Activated gamma-delta T cell treated with anti-CD3 and anti-CD28 coated beads, Interleukin-2, amount 50 U/mL, for 16 hours (primary cell): ENCODE measurements around the gene KLK2.

Experiments
- DNase-seq: peaks from one replicate; pipeline ENCODE4 v3.0.0-alpha.2; 2020; ENCODE audit warnings: low read depth

Gene KLK2

GRCh38 chr19:50873056-50873455 is at the start of gene KLK2:
TSS of gene KLK2 (plus strand) at chr19:50873439. CDS start at chr19:50873474, 35 bp downstream.
- no peak for DNase-seq

DNA sequence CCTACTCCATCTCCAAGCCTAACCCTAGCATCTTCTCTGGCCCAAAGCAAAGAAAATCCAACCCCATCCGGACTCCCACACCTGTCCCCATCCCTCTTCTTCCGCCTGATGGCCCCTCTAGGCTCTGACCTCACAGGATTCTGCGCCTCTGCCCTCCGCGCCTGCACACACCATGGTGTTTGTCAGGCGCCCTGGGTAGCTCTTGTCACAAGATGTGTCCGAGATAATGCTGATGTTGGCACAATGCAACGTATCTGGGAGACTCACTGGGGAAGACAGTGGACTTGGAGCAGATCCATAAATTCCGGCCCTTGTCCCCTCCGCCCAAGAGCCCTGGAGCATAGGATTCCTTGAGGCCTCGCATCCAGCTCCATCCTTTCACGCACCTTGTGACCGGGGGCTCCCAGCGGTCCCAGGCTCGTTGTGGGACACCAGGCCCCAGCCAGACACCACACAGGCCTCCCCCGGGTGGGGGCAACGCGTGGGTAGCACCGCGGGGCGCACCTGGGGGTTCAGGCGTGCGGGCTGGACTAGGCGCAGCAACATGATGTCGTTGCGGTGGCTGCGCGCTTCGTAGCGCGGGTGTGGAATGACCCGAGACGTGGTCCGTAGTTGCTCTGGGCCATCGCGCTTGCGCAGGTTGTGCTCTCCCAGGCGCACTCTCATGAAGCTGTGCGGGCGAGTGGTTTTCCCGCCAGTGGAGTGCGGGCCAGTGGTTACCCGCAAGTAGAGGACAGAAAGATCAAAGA is 46.6 kb upstream of the KLK2 start:
- no peak for DNase-seq

GRCh38 chr19:50827476-50827875 is 45.8 kb upstream of the KLK2 start:
- DNase-seq = no peak

GRCh38 chr19:50829801-50830200 is 43.4 kb upstream of the KLK2 start:
- DNase-seq = no peak

DNA sequence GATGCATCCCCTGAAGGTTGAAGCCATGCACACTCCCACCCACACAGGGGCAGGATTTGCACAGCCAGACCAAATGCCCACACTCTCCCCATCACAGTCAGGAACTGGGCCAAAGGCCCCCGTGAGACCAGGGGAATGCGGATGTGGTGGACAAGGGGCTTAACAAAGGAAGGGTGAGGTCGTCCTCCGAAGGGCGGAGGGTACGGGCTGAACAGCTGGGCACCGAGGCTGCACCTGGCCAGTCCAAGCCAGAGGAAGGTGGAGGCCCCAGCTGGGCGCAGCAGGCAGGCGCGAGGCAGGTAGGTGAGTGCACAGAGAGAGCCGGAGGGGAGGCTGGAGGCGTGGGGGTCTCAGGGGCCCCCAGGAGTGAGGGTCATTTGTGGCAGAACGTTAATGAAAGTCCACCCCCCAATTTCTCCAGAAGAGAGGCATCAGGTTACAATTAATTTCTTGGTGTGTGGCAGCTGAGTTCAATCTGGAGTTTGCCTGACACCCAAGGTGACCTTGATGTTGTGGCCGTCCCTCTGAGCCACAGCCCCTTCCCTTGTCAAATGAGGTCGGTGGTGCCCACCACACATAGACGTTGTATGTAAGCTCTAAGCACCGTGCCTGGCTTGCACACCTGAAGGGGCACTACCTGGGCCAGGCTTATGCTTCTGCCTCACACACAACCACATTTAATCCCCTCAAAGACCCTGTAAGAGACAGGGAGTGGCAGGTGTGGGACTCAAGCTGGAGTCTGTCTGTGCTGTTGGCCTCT is 42.8 kb upstream of the KLK2 start:
- DNase-seq = no peak

- no peak for DNase-seq
These were observed 42.2 kb upstream of the KLK2 start for GRCh38 chr19:50831026-50831396.

GRCh38 chr19:50832666-50833065 is 40.6 kb upstream of the KLK2 start:
- no peak for DNase-seq

DNA sequence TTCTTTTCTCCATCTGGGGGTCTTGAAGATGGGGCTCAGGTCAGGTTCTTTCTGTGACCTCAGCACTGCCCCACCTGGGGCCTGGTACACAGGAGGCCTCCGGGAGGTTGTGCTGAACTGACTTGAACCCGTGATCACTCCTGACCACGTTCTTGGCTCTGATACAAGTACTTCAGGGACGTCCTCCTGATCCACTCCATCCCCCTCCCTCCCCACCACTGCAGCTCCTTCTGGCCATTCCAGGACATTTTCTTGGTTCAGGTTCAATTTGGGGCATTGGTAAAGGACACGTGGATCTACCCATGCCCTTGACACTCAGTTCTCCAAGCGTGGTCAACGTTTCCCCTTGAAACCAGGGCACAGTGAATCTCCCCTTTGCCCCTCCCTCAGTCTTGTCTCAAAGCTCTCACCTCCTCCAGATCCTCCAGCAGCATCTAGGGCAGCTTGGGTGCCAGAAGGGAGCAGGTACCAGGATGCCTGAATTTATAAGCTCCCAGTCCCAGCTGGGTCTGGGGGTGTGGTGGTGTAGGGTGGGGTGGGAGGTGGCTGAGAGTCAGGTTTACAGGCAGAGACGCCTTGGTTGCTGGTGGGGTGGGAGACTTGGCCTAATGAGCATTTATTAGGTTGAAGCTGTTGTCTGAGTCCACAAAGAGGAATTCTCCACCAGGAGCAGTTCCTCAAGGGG is 40.0 kb upstream of the KLK2 start, which contains the start of gene KLK15:
Gene KLK15, minus strand, starts transcription at position 458 of the 685 bp plus-strand sequence. CDS start 2,082 bp downstream, outside the sequence.
- no peak for DNase-seq

GRCh38 chr19:50833802-50834167 is 39.5 kb upstream of the KLK2 start:
- DNase-seq = no peak

GRCh38 chr19:50835103-50835784 is 38.0 kb upstream of the KLK2 start:
- no peak for DNase-seq

GRCh38 chr19:50835785-50836542 is 37.3 kb upstream of the KLK2 start:
- peak; percentile 25 for DNase-seq

DNA sequence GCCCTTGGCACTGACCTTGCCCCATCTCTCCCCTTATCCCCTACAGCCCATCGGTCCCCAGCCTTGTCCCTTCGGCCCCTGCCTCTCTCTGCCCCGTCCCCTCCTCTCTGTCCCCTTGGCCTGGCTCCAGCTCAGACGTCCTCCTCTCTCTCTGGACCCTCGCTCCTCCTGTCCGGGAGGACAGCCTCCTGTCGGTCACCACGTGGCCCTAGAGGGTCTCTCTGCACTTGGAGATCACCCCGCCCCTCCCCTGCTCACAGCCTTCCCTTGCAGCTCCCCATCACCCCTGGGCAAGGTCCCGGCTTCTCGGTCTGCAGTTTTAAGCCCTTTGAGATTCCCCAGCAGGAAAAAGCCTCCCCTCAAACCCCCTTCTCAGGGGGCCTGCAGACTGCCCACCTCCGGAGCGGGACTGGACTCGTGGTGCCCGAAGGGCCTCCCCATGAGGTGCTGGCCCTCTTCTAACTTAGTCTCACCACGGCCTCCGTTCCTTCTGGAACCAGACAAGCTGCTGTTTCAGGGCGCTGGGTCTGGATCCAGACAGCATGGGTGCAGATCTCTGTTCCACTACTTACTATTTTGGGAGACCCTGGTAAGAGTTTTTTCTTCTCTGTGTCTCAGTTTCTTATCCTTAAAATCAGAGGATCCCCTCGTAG is 36.6 kb upstream of the KLK2 start:
- DNase-seq = no peak

GRCh38 chr19:50837300-50837699 is 35.9 kb upstream of the KLK2 start:
- DNase-seq = no peak

- DNase-seq = no peak
These were observed 35.0 kb upstream of the KLK2 start for GRCh38 chr19:50838239-50838638.

GRCh38 chr19:50839712-50840655 is 33.3 kb upstream of the KLK2 start:
- no peak for DNase-seq

GRCh38 chr19:50842130-50842529 is 31.1 kb upstream of the KLK2 start:
- no peak for DNase-seq

DNA sequence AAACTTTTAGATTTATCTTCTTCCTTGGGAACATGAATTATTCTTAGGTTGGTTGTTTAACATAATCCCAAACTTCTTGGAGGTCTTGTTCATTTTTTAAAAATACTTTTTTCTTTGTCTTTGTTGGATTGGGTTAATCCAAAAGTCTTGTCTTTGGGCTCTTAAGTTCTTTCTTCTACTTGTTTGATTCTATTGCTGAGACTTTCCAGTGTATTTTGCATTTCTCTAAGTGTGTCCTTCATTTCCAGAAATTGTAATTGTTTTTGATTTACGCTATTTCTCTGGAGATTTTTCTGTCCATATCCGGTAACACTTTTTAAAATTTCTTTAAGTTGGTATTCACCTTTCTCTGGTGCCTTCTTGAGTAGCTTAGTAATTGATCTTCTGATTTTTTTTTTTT is 30.0 kb upstream of the KLK2 start:
- no peak for DNase-seq

DNA sequence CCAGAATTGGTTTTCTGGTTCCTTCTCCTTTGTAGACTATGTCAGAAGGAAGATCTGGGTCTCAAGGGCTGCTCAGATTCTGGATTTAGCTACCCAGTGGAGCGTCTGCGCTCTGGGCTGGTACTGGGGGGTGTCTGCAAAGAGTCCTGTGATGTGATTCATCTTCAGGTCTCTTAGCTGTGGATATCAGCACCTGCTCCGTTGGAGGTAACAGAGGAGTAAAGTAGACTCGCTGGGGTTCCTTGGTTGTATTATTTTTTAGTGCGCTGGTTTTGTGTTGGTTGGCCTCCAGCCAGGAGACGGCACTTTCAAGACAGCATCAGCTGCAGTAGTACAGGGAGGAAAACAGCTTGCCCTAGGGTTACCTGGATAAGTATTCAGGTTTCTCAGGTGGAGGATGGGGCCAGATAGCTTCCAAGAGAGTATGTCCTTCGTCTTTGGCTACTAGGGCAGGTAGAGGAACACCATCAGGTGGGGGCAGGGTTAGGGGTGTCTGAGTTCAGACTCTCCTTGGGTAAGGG is 29.5 kb upstream of the KLK2 start:
- no peak for DNase-seq

DNA sequence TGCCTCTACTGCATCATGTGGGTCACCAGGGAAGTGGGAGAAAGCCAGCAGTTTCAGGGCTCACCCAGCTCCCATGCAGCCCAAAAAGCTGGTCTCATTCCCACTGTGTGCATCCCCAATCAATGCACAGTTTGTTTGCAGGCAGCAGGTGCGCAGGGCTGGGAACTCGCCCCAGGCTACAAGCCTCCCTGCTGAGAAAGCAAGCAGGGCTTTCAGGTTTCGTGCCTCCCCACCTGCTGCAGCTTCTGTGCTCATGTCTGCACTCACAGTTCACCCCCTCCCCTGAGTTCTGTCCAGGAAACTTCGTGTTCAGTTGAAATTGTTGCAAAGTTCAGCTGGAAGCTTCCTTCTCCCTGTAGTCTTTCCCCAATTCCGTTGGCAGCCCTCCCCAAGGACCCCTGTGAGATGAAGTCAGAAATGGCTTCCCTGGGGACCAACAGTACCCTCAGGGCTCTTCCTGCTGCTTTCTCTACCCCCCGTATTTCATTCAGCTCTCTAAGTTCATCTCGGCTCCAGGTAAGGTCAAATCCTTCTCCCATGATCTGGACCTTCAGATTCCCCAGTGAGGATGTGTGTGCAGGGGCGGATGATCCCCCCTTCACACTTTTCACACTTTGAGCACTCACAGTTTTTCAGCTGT is 28.8 kb upstream of the KLK2 start:
- DNase-seq = no peak
